ENCODE data around the gene SKP1. TPM values are rescaled to one million over a fixed set of nuclear protein-coding genes. Genes with fewer than 3 reads are reported as not detected.

SKP1 gene
- total and polyA plus RNA-seq, 7 experiments from 2014 or later: 224 to 1,361 (median 274) TPM

GRCh38 chr5:134127988-134128647 is 48.6 kb downstream of the SKP1 start:
- Mint-ChIP-seq H3K4me1 (peaks cover 44 to 94% (median 86%) of the 10 kb centered on the region in 7 donors), H3K27me3 (no peaks in the 10 kb centered on the region), H3K36me3 (peaks cover 15 to 82% (median 56%) of the 10 kb centered on the region in 5 donors), H3K9me3 (peaks cover 0 to 2% (median 0%) of the 10 kb centered on the region in 11 donors), H3K4me3 (peak overlapping the region; percentile 93 to 100 (median 98)), H3K27ac (peak overlapping the region; percentile 90 to 99 (median 98))
- peaks cover 3 to 82% (median 35%) of the 10 kb centered on the region in 3 experiments for H3K36me3 ChIP-seq (ENCODE audit: control insufficient read depth in 2 of 3, insufficient read depth in 3 of 3, low read length in 3 of 3)
- CTCF ChIA-PET: interaction anchor here (0.7 to 28.5 kb wide), 5 partner anchors 11 to 86 kb away, joined by 3 to 394 read pairs (median 39); partner anchors contain the start of gene TCF7
- intact Hi-C loops (cut with micrococcal nuclease): loop anchor here in 1 of 2 donors (1.0 kb wide), 1 partner anchor 9 kb away; no protein-coding TSS in a partner anchor
- POLR2A ChIA-PET: interaction anchor here (2.5 to 48.2 kb wide), 3 partner anchors 49 to 82 kb away, joined by 11 to 1333 read pairs (median 12); partner anchors contain the start of gene SKP1
- ATAC-seq: no peak
- H3K9me3 ChIP-seq (ENCODE audit: control insufficient read depth in 2 of 3, low read length in 3 of 3): no peaks in the 10 kb centered on the region
- no peaks in the 10 kb centered on the region for H3K27me3 ChIP-seq (ENCODE audit: control insufficient read depth in 2 of 2, insufficient read depth in 2 of 2, low read length in 2 of 2)
- H3K27ac ChIP-seq (ENCODE audit: low read depth, low read length): peak overlapping the region; percentile 97
- peak overlapping the region; percentile 86 for H3K4me3 ChIP-seq (ENCODE audit: low read length)
- DNase-seq: peak in 1 of 9 donors; percentile 48
- peaks cover 77 to 98% of the 10 kb centered on the region in 2 donors for H3K4me1 ChIP-seq (ENCODE audit: control insufficient read depth in 2 of 2, insufficient read depth in 2 of 2, low read length in 2 of 2)

- H3K36me3 ChIP-seq (ENCODE audit: control insufficient read depth in 2 of 3, insufficient read depth in 3 of 3, low read length in 3 of 3): peaks cover 3 to 85% (median 42%) of the 10 kb centered on the region in 3 experiments
- peaks cover 78 to 100% of the 10 kb centered on the region in 2 donors for H3K4me1 ChIP-seq (ENCODE audit: control insufficient read depth in 2 of 2, insufficient read depth in 2 of 2, low read length in 2 of 2)
- H3K36me3 Mint-ChIP-seq: peaks cover 15 to 82% (median 54%) of the 10 kb centered on the region in 5 donors
Observed at GRCh38 chr5:134127376-134127861, 49.3 kb downstream of the SKP1 start.

GRCh38 chr5:134125039-134126015 is 51.4 kb downstream of the SKP1 start:
- H3K4me3 Mint-ChIP-seq: peak overlapping the region; percentile 93 to 100 (median 98)
- DNase-seq: no peak
- ChIA-PET POLR2A (interaction anchor here (1.0 to 48.2 kb wide), 6 partner anchors 48 to 79 kb away, joined by 4 to 1333 read pairs (median 6); no protein-coding TSS in a partner anchor), CTCF (interaction anchor here (1.1 to 28.5 kb wide), 5 partner anchors 8 to 83 kb away, joined by 3 to 394 read pairs (median 116); partner anchors contain the start of gene TCF7)
- Histone ChIP-seq H3K36me3 (ENCODE audit: control insufficient read depth in 2 of 3, insufficient read depth in 3 of 3, low read length in 3 of 3) (peaks cover 3 to 86% (median 47%) of the 10 kb centered on the region in 3 experiments), H3K27ac (ENCODE audit: low read depth, low read length) (peak overlapping the region; percentile 97), H3K9me3 (ENCODE audit: control insufficient read depth in 2 of 3, low read length in 3 of 3) (no peaks in the 10 kb centered on the region), H3K4me1 (ENCODE audit: control insufficient read depth in 2 of 2, insufficient read depth in 2 of 2, low read length in 2 of 2) (peaks cover 61 to 100% of the 10 kb centered on the region in 2 donors), H3K27me3 (ENCODE audit: control insufficient read depth in 2 of 2, insufficient read depth in 2 of 2, low read length in 2 of 2) (no peaks in the 10 kb centered on the region), H3K4me3 (ENCODE audit: low read length) (peak overlapping the region; percentile 86)
- H3K36me3 Mint-ChIP-seq: peaks cover 20 to 80% (median 56%) of the 10 kb centered on the region in 5 donors
- intact Hi-C loops (cut with micrococcal nuclease): no loop called here
- H3K27ac Mint-ChIP-seq: peak overlapping the region; percentile 80 to 99 (median 98)
- no peak for ATAC-seq
- peaks cover 31 to 91% (median 69%) of the 10 kb centered on the region in 7 donors for H3K4me1 Mint-ChIP-seq
- peaks cover 0 to 2% (median 0%) of the 10 kb centered on the region in 11 donors for H3K9me3 Mint-ChIP-seq
- peaks cover 0 to 3% (median 0%) of the 10 kb centered on the region in 5 donors for H3K27me3 Mint-ChIP-seq

More at GRCh38 chr5:134127376-134127861, 49.3 kb downstream of the SKP1 start:
- Histone ChIP-seq H3K9me3 (ENCODE audit: control insufficient read depth in 2 of 3, low read length in 3 of 3) (no peaks in the 10 kb centered on the region), H3K4me3 (ENCODE audit: low read length) (peak overlapping the region; percentile 86), H3K27me3 (ENCODE audit: control insufficient read depth in 2 of 2, insufficient read depth in 2 of 2, low read length in 2 of 2) (no peaks in the 10 kb centered on the region), H3K27ac (ENCODE audit: low read depth, low read length) (peak overlapping the region; percentile 97)
- DNase-seq (peak in 1 of 9 donors; percentile 75), ATAC-seq (no peak)
- intact Hi-C loops (cut with micrococcal nuclease): loop anchor here in 1 of 2 donors (1.0 kb wide), 1 partner anchor 8 kb away; no protein-coding TSS in a partner anchor
- Mint-ChIP-seq H3K27ac (peak overlapping the region; percentile 90 to 99 (median 98)), H3K4me1 (peaks cover 37 to 93% (median 84%) of the 10 kb centered on the region in 7 donors), H3K27me3 (no peaks in the 10 kb centered on the region), H3K4me3 (peak overlapping the region; percentile 93 to 100 (median 98)), H3K9me3 (peaks cover 0 to 2% (median 0%) of the 10 kb centered on the region in 11 donors)
- ChIA-PET CTCF (interaction anchor here (0.7 to 28.5 kb wide), 5 partner anchors 10 to 85 kb away, joined by 3 to 394 read pairs (median 39); partner anchors contain the start of gene TCF7), POLR2A (interaction anchor here (0.6 to 48.2 kb wide), 2 partner anchors 54 to 81 kb away, joined by 3 to 1333 read pairs; no protein-coding TSS in a partner anchor)

- intact Hi-C loops (cut with micrococcal nuclease): loop anchor here in 1 of 2 donors (1.0 kb wide), 1 partner anchor 8 kb away; no protein-coding TSS in a partner anchor
- H3K9me3 ChIP-seq (ENCODE audit: control insufficient read depth in 2 of 3, low read length in 3 of 3): no peaks in the 10 kb centered on the region
- Mint-ChIP-seq H3K4me3 (peak overlapping the region; percentile 93 to 100 (median 98)), H3K27me3 (peaks cover 0 to 9% (median 0%) of the 10 kb centered on the region in 5 donors), H3K27ac (peak overlapping the region; percentile 55 to 99 (median 98)), H3K9me3 (no peaks in the 10 kb centered on the region), H3K36me3 (peaks cover 29 to 82% (median 64%) of the 10 kb centered on the region in 5 donors), H3K4me1 (peaks cover 38 to 92% (median 66%) of the 10 kb centered on the region in 7 donors)
- H3K27ac ChIP-seq (ENCODE audit: low read depth, low read length): peak overlapping the region; percentile 97
- peaks cover 53 to 100% of the 10 kb centered on the region in 2 donors for H3K4me1 ChIP-seq (ENCODE audit: control insufficient read depth in 2 of 2, insufficient read depth in 2 of 2, low read length in 2 of 2)
- CTCF ChIA-PET: interaction anchor here (1.8 to 28.5 kb wide), 4 partner anchors 7 to 82 kb away, joined by 16 to 394 read pairs (median 255); partner anchors contain the start of gene TCF7
- peak overlapping the region; percentile 86 for H3K4me3 ChIP-seq (ENCODE audit: low read length)
- H3K27me3 ChIP-seq (ENCODE audit: control insufficient read depth in 2 of 2, insufficient read depth in 2 of 2, low read length in 2 of 2): no peaks in the 10 kb centered on the region
- POLR2A ChIA-PET: interaction anchor here (1.0 to 48.2 kb wide), 6 partner anchors 47 to 78 kb away, joined by 4 to 1333 read pairs (median 6); no protein-coding TSS in a partner anchor
- DNase-seq: peak in 6 of 9 donors; percentile 55 to 82 (median 64)
- ATAC-seq: peak; percentile 39
- H3K36me3 ChIP-seq (ENCODE audit: control insufficient read depth in 2 of 3, insufficient read depth in 3 of 3, low read length in 3 of 3): peaks cover 3 to 89% (median 54%) of the 10 kb centered on the region in 3 experiments
Observed at GRCh38 chr5:134124289-134125038, 52.3 kb downstream of the SKP1 start.

GRCh38 chr5:134123360-134123759 is 53.4 kb downstream of the SKP1 start:
- ChIA-PET CTCF (interaction anchor here (1.8 to 28.5 kb wide), 4 partner anchors 6 to 81 kb away, joined by 16 to 394 read pairs (median 255); partner anchors contain the start of gene TCF7), POLR2A (interaction anchor here (0.8 to 48.2 kb wide), 3 partner anchors 48 to 154 kb away, joined by 8 to 1333 read pairs (median 191); no protein-coding TSS in a partner anchor)
- Histone ChIP-seq H3K4me3 (ENCODE audit: low read length) (peak overlapping the region; percentile 86), H3K27me3 (ENCODE audit: control insufficient read depth in 2 of 2, insufficient read depth in 2 of 2, low read length in 2 of 2) (no peaks in the 10 kb centered on the region), H3K36me3 (ENCODE audit: control insufficient read depth in 2 of 3, insufficient read depth in 3 of 3, low read length in 3 of 3) (peaks cover 3 to 89% (median 55%) of the 10 kb centered on the region in 3 experiments), H3K9me3 (ENCODE audit: control insufficient read depth in 2 of 3, low read length in 3 of 3) (no peaks in the 10 kb centered on the region), H3K4me1 (ENCODE audit: control insufficient read depth in 2 of 2, insufficient read depth in 2 of 2, low read length in 2 of 2) (peaks cover 43 to 97% of the 10 kb centered on the region in 2 donors), H3K27ac (ENCODE audit: low read depth, low read length) (peak overlapping the region; percentile 97)
- peaks cover 31 to 82% (median 64%) of the 10 kb centered on the region in 5 donors for H3K36me3 Mint-ChIP-seq
- peak overlapping the region; percentile 87 to 99 (median 98) for H3K27ac Mint-ChIP-seq
- peaks cover 32 to 90% (median 63%) of the 10 kb centered on the region in 7 donors for H3K4me1 Mint-ChIP-seq
- intact Hi-C loops (cut with micrococcal nuclease): loop anchor here in 1 of 2 donors (2.0 kb wide), 1 partner anchor 37 kb away; no protein-coding TSS in a partner anchor
- peak overlapping the region; percentile 93 to 100 (median 98) for H3K4me3 Mint-ChIP-seq
- no peak for DNase-seq
- no peaks in the 10 kb centered on the region for H3K9me3 Mint-ChIP-seq
- peaks cover 0 to 13% (median 0%) of the 10 kb centered on the region in 5 donors for H3K27me3 Mint-ChIP-seq
- no peak for ATAC-seq
